Natural killer cell treated with Interleukin-12 subunit alpha and Interleukin-12 subunit beta and Interleukin-15 and Interleukin-18, amount 100 ng/mL, for 72 hours (primary cell): Measurements from ENCODE around the gene TRIM67. TPM values are rescaled to one million over a fixed set of nuclear protein-coding genes. Genes with fewer than 3 reads are reported as not detected.

Experiments
- ATAC-seq, 2 donors: fragments of 150-1000 bp; cut with Tn5 transposase in 1 of 2; sonication (Bioruptor Pico), chemical (Tn5 transposase) in 1 of 2; 2 replicates each; pipeline ENCODE4 v1.10.0; 2021
- DNase-seq: peaks from one replicate; pipeline ENCODE4 v3.0.0; 2022; ENCODE audit warnings: low spot score
- H3K27ac Mint-ChIP-seq, 2 donors: 1 replicate in 1 of 2; 2 replicates in 1 of 2; pipeline ENCODE4 v1.8.0; 2022; ENCODE audit warnings: mixed read lengths in 2 of 2, mild to moderate bottlenecking in 1 of 2, moderate library complexity in 1 of 2
- H3K27me3 Mint-ChIP-seq, 2 donors: 1 replicate in 1 of 2; 2 replicates in 1 of 2; pipeline ENCODE4 v1.8.0; 2022; ENCODE audit warnings: mixed read lengths in 2 of 2
- H3K36me3 Mint-ChIP-seq: one replicate; pipeline ENCODE4 v1.8.0; 2022; ENCODE audit warnings: mixed read lengths
- H3K4me1 Mint-ChIP-seq, 2 donors: 1 replicate in 1 of 2; 2 replicates in 1 of 2; pipeline ENCODE4 v1.8.0; 2022; ENCODE audit warnings: low read depth in 2 of 2, mixed read lengths in 2 of 2, mild to moderate bottlenecking in 1 of 2
- H3K4me3 Mint-ChIP-seq: one replicate; pipeline ENCODE4 v1.8.0; 2022; ENCODE audit warnings: mixed read lengths
- H3K9me3 Mint-ChIP-seq: 2 replicates; pipeline ENCODE4 v1.8.0; 2022; ENCODE audit warnings: mixed read lengths
- total RNA-seq, 2 donors: library from RNA; stranded (reverse); gene quantifications; one replicate each; pipeline ENCODE4 v1.2.3, GENCODE V29; 2022

Gene TRIM67
- total RNA-seq, 2 donors from 2014 or later = not detected

GRCh38 chr1:231196307-231196706, 34.4 kb downstream of the TRIM67 start:
- no peaks in the 10 kb centered on the region for H3K4me1 Mint-ChIP-seq
- no peak overlapping the region for H3K27ac Mint-ChIP-seq
- DNase-seq (no peak), ATAC-seq (no peak)
- no peaks in the 10 kb centered on the region for H3K36me3 Mint-ChIP-seq
- H3K27me3 Mint-ChIP-seq = peaks cover 6 to 23% of the 10 kb centered on the region in 2 donors
- no peaks in the 10 kb centered on the region for H3K9me3 Mint-ChIP-seq
- no peak overlapping the region for H3K4me3 Mint-ChIP-seq

GRCh38 chr1:231196728-231197127, 34.9 kb downstream of the TRIM67 start:
- no peak for DNase-seq
- H3K4me3 Mint-ChIP-seq = no peak overlapping the region
- no peaks in the 10 kb centered on the region for H3K36me3 Mint-ChIP-seq
- ATAC-seq = no peak
- H3K4me1 Mint-ChIP-seq = peaks cover 1 to 3% of the 10 kb centered on the region in 2 donors
- peaks cover 8 to 27% of the 10 kb centered on the region in 2 donors for H3K27me3 Mint-ChIP-seq
- no peak overlapping the region for H3K27ac Mint-ChIP-seq
- no peaks in the 10 kb centered on the region for H3K9me3 Mint-ChIP-seq

GRCh38 chr1:231199868-231200267, 38.0 kb downstream of the TRIM67 start:
- no peak for ATAC-seq
- Mint-ChIP-seq H3K4me3 (no peak overlapping the region), H3K4me1 (peaks cover 7 to 9% of the 10 kb centered on the region in 2 donors), H3K36me3 (no peaks in the 10 kb centered on the region), H3K27me3 (peaks cover 14 to 33% of the 10 kb centered on the region in 2 donors), H3K9me3 (no peaks in the 10 kb centered on the region), H3K27ac (no peak overlapping the region)
- no peak for DNase-seq

GRCh38 chr1:231200388-231201031, 38.7 kb downstream of the TRIM67 start:
- peaks cover 7 to 9% of the 10 kb centered on the region in 2 donors for H3K4me1 Mint-ChIP-seq
- ATAC-seq = no peak
- peaks cover 14 to 36% of the 10 kb centered on the region in 2 donors for H3K27me3 Mint-ChIP-seq
- H3K27ac Mint-ChIP-seq = no peak overlapping the region
- DNase-seq = no peak
- H3K4me3 Mint-ChIP-seq = no peak overlapping the region
- H3K9me3 Mint-ChIP-seq = no peaks in the 10 kb centered on the region
- no peaks in the 10 kb centered on the region for H3K36me3 Mint-ChIP-seq

GRCh38 chr1:231201375-231201978, 39.6 kb downstream of the TRIM67 start:
- peaks cover 14 to 30% of the 10 kb centered on the region in 2 donors for H3K27me3 Mint-ChIP-seq
- DNase-seq (no peak), ATAC-seq (no peak)
- no peak overlapping the region for H3K4me3 Mint-ChIP-seq
- H3K4me1 Mint-ChIP-seq = peaks cover 7 to 9% of the 10 kb centered on the region in 2 donors
- no peaks in the 10 kb centered on the region for H3K36me3 Mint-ChIP-seq
- no peaks in the 10 kb centered on the region for H3K9me3 Mint-ChIP-seq
- H3K27ac Mint-ChIP-seq = no peak overlapping the region

GRCh38 chr1:231201979-231202633, 40.2 kb downstream of the TRIM67 start:
- H3K4me1 Mint-ChIP-seq = peaks cover 7 to 9% of the 10 kb centered on the region in 2 donors
- H3K9me3 Mint-ChIP-seq = no peaks in the 10 kb centered on the region
- no peak for DNase-seq
- no peak for ATAC-seq
- H3K27ac Mint-ChIP-seq = no peak overlapping the region
- peaks cover 14 to 30% of the 10 kb centered on the region in 2 donors for H3K27me3 Mint-ChIP-seq
- H3K4me3 Mint-ChIP-seq = no peak overlapping the region
- no peaks in the 10 kb centered on the region for H3K36me3 Mint-ChIP-seq

- no peak overlapping the region for H3K4me3 Mint-ChIP-seq
- DNase-seq (no peak), ATAC-seq (no peak)
- H3K4me1 Mint-ChIP-seq = peaks cover 7 to 9% of the 10 kb centered on the region in 2 donors
- H3K9me3 Mint-ChIP-seq = no peaks in the 10 kb centered on the region
- H3K36me3 Mint-ChIP-seq = no peaks in the 10 kb centered on the region
- H3K27me3 Mint-ChIP-seq = peaks cover 12 to 20% of the 10 kb centered on the region in 2 donors
- no peak overlapping the region for H3K27ac Mint-ChIP-seq
These were observed 41.6 kb downstream of the TRIM67 start for GRCh38 chr1:231203259-231204057.

- H3K27ac Mint-ChIP-seq = no peak overlapping the region
- H3K4me3 Mint-ChIP-seq = no peak overlapping the region
- peaks cover 8 to 15% of the 10 kb centered on the region in 2 donors for H3K27me3 Mint-ChIP-seq
- H3K9me3 Mint-ChIP-seq = no peaks in the 10 kb centered on the region
- ATAC-seq (no peak), DNase-seq (no peak)
- H3K36me3 Mint-ChIP-seq = no peaks in the 10 kb centered on the region
- H3K4me1 Mint-ChIP-seq = peaks cover 4 to 10% of the 10 kb centered on the region in 2 donors
These were observed 45.0 kb downstream of the TRIM67 start for GRCh38 chr1:231206856-231207255.

GRCh38 chr1:231207437-231207836, 45.6 kb downstream of the TRIM67 start:
- ATAC-seq = no peak
- Mint-ChIP-seq H3K27ac (no peak overlapping the region), H3K9me3 (no peaks in the 10 kb centered on the region)

GRCh38 chr1:231208980-231209379, 47.1 kb downstream of the TRIM67 start:
- ATAC-seq = no peak
- Mint-ChIP-seq H3K4me3 (no peak overlapping the region), H3K4me1 (peaks cover 0 to 6% of the 10 kb centered on the region in 2 donors), H3K9me3 (no peaks in the 10 kb centered on the region), H3K27me3 (peaks cover 8 to 11% of the 10 kb centered on the region in 2 donors), H3K27ac (no peak overlapping the region), H3K36me3 (no peaks in the 10 kb centered on the region)
- DNase-seq = no peak

More at GRCh38 chr1:231207437-231207836, 45.6 kb downstream of the TRIM67 start:
- no peak for DNase-seq
- Mint-ChIP-seq H3K4me3 (no peak overlapping the region), H3K4me1 (peaks cover 0 to 6% of the 10 kb centered on the region in 2 donors), H3K27me3 (peaks cover 8 to 11% of the 10 kb centered on the region in 2 donors), H3K36me3 (no peaks in the 10 kb centered on the region)

GRCh38 chr1:231209531-231209930, 47.7 kb downstream of the TRIM67 start:
- ATAC-seq (peak in 1 of 2 donors; percentile 10), DNase-seq (no peak)
- no peak overlapping the region for H3K4me3 Mint-ChIP-seq
- no peak overlapping the region for H3K27ac Mint-ChIP-seq
- peaks cover 0 to 6% of the 10 kb centered on the region in 2 donors for H3K4me1 Mint-ChIP-seq
- H3K9me3 Mint-ChIP-seq = no peaks in the 10 kb centered on the region
- peaks cover 6% of the 10 kb centered on the region in 2 donors for H3K27me3 Mint-ChIP-seq
- H3K36me3 Mint-ChIP-seq = no peaks in the 10 kb centered on the region

GRCh38 chr1:231210126-231210525, 48.3 kb downstream of the TRIM67 start:
- Mint-ChIP-seq H3K27me3 (peaks cover under 1 to 3% of the 10 kb centered on the region in 2 donors), H3K4me3 (no peak overlapping the region), H3K4me1 (peaks cover 0 to 6% of the 10 kb centered on the region in 2 donors), H3K9me3 (no peaks in the 10 kb centered on the region), H3K36me3 (no peaks in the 10 kb centered on the region), H3K27ac (no peak overlapping the region)
- DNase-seq = no peak
- ATAC-seq = no peak

- H3K4me1 Mint-ChIP-seq = peaks cover 0 to 6% of the 10 kb centered on the region in 2 donors
- no peaks in the 10 kb centered on the region for H3K36me3 Mint-ChIP-seq
- H3K9me3 Mint-ChIP-seq = no peaks in the 10 kb centered on the region
- peak overlapping the region in 1 of 2 donors; percentile 73 for H3K27ac Mint-ChIP-seq
- H3K4me3 Mint-ChIP-seq = peak overlapping the region; percentile 35
- H3K27me3 Mint-ChIP-seq = peaks cover 4 to 6% of the 10 kb centered on the region in 2 donors
- DNase-seq = peak; percentile 82
- ATAC-seq = peak; percentile 82 to 89
These were observed 49.4 kb downstream of the TRIM67 start for GRCh38 chr1:231211005-231211857.
